Stimulated activated CD8-positive, alpha-beta memory T cell treated with anti-CD3 and anti-CD28 coated beads, Interleukin-15, amount 100 ng/mL, for 48 hours (primary cell): ENCODE results near the gene SPATA45.

ENCODE experiments used
- DNase-seq, 2 donors: peaks; one replicate each; pipeline ENCODE4 v3.0.0-alpha.2; 2020; ENCODE audit warnings: low read depth in 2 of 2

The SPATA45 gene

DNA sequence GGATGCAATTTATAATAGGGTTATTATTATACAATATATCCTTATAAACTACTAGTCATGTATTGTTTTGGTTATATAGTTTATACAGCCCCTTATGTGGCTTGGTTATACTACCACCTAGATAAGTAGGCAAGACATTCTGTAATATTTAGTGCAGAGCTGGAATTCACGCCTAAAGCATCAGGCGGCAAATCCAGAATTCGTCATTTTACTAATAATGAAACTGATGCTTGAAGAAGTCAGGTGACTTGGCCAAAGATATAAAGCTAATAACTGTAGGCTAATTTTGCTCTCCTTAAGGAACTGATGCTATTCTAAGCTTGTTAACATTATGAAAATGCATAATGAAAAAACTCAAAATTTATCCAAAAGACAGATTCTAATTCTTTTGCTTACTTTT lies 66.7 kb downstream of the SPATA45 start:
- no peak for DNase-seq
